ENCODE results near the gene KCNN4. TPM values are rescaled to one million over a fixed set of nuclear protein-coding genes. Genes with fewer than 3 reads are reported as not detected.

Gene KCNN4
- total and polyA plus RNA-seq, 2 of the 13 experiments (the other 11 are each of a cell fraction or from before 2014, with no cell fraction given): 0.13 to 0.25 TPM

DNA sequence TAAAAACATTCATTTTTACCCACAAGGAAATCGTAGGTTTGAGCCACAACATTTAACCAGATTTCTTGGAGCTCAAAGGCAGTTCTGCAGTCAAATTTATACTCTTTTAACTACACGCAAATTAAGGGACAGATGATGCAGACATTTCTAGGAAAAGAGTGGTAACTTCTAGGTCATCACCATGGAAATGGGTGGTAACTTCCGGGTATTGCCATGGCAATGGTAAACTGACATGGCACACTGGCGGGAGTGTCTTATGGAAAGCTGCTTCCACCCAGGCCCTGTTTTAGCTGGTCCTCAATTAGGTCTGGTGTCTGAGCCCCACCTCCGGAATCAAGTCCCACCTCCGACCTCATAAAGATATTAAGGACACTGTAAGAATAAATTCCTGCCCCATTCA, 31.9 kb upstream of the KCNN4 start (continued):
- TF ChIP-seq, protein P1, sequence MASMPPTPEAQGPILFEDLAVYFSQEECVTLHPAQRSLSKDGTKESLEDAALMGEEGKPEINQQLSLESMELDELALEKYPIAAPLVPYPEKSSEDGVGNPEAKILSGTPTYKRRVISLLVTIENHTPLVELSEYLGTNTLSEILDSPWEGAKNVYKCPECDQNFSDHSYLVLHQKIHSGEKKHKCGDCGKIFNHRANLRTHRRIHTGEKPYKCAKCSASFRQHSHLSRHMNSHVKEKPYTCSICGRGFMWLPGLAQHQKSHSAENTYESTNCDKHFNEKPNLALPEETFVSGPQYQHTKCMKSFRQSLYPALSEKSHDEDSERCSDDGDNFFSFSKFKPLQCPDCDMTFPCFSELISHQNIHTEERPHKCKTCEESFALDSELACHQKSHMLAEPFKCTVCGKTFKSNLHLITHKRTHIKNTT (CRISPR knock-in tag; IDR thresholded peaks at IDR 0.05): no peak
- TF ChIP-seq SRF (IDR thresholded peaks at IDR 0.05; ENCODE audit: low read depth, low read length) (no peak), SIX4 (CRISPR knock-in tag; IDR thresholded peaks at IDR 0.05) (no peak), ZNF253 (CRISPR knock-in tag; IDR thresholded peaks at IDR 0.05; ENCODE audit: borderline replicate concordance) (no peak), EP300 (IDR thresholded peaks at IDR 0.05; ENCODE audit: low read depth in 2 of 2, low read length in 2 of 2) (no peak), EP300 (CRISPR knock-in tag; IDR thresholded peaks at IDR 0.05; ENCODE audit: borderline replicate concordance) (no peak)
- TF ChIP-seq, protein P2, sequence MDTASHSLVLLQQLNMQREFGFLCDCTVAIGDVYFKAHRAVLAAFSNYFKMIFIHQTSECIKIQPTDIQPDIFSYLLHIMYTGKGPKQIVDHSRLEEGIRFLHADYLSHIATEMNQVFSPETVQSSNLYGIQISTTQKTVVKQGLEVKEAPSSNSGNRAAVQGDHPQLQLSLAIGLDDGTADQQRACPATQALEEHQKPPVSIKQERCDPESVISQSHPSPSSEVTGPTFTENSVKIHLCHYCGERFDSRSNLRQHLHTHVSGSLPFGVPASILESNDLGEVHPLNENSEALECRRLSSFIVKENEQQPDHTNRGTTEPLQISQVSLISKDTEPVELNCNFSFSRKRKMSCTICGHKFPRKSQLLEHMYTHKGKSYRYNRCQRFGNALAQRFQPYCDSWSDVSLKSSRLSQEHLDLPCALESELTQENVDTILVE (CRISPR knock-in tag; IDR thresholded peaks at IDR 0.05): no peak

DNA sequence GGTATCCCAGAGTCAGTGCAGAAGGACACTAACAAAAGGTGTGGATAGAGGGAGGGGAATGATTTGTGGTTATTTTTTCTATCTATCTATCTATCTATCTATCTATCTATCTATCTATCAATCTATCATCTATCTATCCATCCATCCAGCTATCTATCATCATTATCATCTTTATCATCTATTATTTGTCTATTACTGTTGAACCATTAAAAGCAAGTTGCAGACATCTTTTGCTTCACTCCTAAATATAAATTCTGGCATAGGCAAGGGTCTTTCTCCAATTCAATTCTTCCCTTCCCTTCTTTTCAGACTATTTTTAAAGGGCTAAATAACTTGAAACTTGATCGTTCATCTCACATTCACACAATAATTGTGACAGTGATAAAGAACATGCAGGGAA, 31.5 kb upstream of the KCNN4 start:
- FAIRE-seq (no peak), ATAC-seq (no peak), DNase-seq (ENCODE audit: low spot score) (no peak)
- Histone ChIP-seq H3K27me3 (ENCODE audit: control insufficient read depth in 1 of 2, insufficient read depth in 2 of 2, low read length in 2 of 2) (no peaks in the 10 kb centered on the region), H3K4me1 (ENCODE audit: insufficient read depth, low read length) (no peaks in the 10 kb centered on the region), H3K9me3 (ENCODE audit: low read length) (peaks cover 4% of the 10 kb centered on the region), H3K9ac (ENCODE audit: insufficient read depth, low read depth, low read length) (no peak overlapping the region), H4K20me1 (ENCODE audit: insufficient read depth, low read length) (no peaks in the 10 kb centered on the region), H3K4me3 (replicated peaks in 1 of 3; ENCODE audit: insufficient read depth in 1 of 3, low read depth in 2 of 3, low read length in 3 of 3) (no peak overlapping the region), H3K27ac (ENCODE audit: extremely low read length, insufficient read depth, low read length) (no peak overlapping the region), H3K79me2 (ENCODE audit: insufficient read depth, low read length) (no peaks in the 10 kb centered on the region), H2AFZ (ENCODE audit: low read length) (no peak overlapping the region), H3K36me3 (replicated peaks in 1 of 2; ENCODE audit: control insufficient read depth in 1 of 2, insufficient read depth in 2 of 2, low read length in 2 of 2) (no peaks in the 10 kb centered on the region), H3K4me2 (ENCODE audit: low read depth, low read length) (no peak overlapping the region)
- ChIA-PET POLR2A (no interaction called here), CTCF (ENCODE audit: low intra/inter-chr PET ratio, low total read pairs) (no interaction called here)
- in situ Hi-C loops (cut with HindIII; ENCODE audit: extremely low pct_ligation_motif_present, low pct_unique_long_range_greater_than_20kb) (no loop called here), intact Hi-C loops (cut with micrococcal nuclease; ENCODE audit: unreplicated experiment) (no loop called here)
- no TSS peak for BruUV-seq (replicated peaks)
- WGBS (ENCODE audit: low lambda C conversion rate): 0% methylated on average over 1 of the region's 1 CpG
- no peak for TF ChIP-seq ZNF724P (CRISPR knock-in tag; IDR thresholded peaks at IDR 0.05; ENCODE audit: borderline replicate concordance)
- no peak for TF ChIP-seq HOXA5 (CRISPR knock-in tag; IDR thresholded peaks at IDR 0.05)
- no peak for TF ChIP-seq NCOA2 (CRISPR knock-in tag; IDR thresholded peaks at IDR 0.05)
- TF ChIP-seq CBX1 (IDR thresholded peaks at IDR 0.05; ENCODE audit: low read depth): no peak
- TF ChIP-seq SOX5 (CRISPR knock-in tag; IDR thresholded peaks at IDR 0.05; ENCODE audit: borderline replicate concordance): no peak
- TF ChIP-seq, protein P3, sequence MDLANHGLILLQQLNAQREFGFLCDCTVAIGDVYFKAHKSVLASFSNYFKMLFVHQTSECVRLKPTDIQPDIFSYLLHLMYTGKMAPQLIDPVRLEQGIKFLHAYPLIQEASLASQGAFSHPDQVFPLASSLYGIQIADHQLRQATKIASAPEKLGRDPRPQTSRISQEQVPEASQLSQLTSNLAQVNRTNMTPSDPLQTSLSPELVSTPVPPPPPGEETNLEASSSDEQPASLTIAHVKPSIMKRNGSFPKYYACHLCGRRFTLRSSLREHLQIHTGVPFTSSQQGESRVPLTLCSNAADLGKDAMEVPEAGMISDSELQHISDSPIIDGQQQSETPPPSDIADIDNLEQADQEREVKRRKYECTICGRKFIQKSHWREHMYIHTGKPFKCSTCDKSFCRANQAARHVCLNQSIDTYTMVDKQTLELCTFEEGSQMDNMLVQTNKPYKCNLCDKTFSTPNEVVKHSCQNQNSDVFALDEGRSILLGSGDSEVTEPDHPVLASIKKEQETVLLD (CRISPR knock-in tag; IDR thresholded peaks at IDR 0.05; ENCODE audit: low read depth): no peak
- TF ChIP-seq, protein P4, sequence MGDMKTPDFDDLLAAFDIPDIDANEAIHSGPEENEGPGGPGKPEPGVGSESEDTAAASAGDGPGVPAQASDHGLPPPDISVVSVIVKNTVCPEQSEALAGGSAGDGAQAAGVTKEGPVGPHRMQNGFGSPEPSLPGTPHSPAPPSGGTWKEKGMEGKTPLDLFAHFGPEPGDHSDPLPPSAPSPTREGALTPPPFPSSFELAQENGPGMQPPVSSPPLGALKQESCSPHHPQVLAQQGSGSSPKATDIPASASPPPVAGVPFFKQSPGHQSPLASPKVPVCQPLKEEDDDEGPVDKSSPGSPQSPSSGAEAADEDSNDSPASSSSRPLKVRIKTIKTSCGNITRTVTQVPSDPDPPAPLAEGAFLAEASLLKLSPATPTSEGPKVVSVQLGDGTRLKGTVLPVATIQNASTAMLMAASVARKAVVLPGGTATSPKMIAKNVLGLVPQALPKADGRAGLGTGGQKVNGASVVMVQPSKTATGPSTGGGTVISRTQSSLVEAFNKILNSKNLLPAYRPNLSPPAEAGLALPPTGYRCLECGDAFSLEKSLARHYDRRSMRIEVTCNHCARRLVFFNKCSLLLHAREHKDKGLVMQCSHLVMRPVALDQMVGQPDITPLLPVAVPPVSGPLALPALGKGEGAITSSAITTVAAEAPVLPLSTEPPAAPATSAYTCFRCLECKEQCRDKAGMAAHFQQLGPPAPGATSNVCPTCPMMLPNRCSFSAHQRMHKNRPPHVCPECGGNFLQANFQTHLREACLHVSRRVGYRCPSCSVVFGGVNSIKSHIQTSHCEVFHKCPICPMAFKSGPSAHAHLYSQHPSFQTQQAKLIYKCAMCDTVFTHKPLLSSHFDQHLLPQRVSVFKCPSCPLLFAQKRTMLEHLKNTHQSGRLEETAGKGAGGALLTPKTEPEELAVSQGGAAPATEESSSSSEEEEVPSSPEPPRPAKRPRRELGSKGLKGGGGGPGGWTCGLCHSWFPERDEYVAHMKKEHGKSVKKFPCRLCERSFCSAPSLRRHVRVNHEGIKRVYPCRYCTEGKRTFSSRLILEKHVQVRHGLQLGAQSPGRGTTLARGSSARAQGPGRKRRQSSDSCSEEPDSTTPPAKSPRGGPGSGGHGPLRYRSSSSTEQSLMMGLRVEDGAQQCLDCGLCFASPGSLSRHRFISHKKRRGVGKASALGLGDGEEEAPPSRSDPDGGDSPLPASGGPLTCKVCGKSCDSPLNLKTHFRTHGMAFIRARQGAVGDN (CRISPR knock-in tag; IDR thresholded peaks at IDR 0.05): no peak
- no peak for TF ChIP-seq PRMT3 (CRISPR knock-in tag; IDR thresholded peaks at IDR 0.05; ENCODE audit: borderline replicate concordance, low read depth)
- no peak for TF ChIP-seq CREM (IDR thresholded peaks at IDR 0.05)
- TF ChIP-seq CREM (CRISPR knock-in tag; IDR thresholded peaks at IDR 0.05): no peak
- no peak for TF ChIP-seq NPAS2 (CRISPR knock-in tag; IDR thresholded peaks at IDR 0.05; ENCODE audit: borderline replicate concordance)
